AG04450 (cell line): ENCODE data around the gene BCAS1. TPM values are rescaled to one million over a fixed set of nuclear protein-coding genes. Genes with fewer than 3 reads are reported as not detected.

Experiments
- CTCF ChIA-PET: fragments of 300-600, 350-600 bp; formaldehyde crosslinking; extraction: SDS; loops from one replicate; lab custom pipeline; 2022; ENCODE audit warnings: antibody characterized with exemption, inconsistent platforms; lab: Charles Lee
- POLR2A ChIA-PET: fragments of 350-600 bp; formaldehyde crosslinking; extraction: SDS; loops from one replicate; lab custom pipeline; 2021; ENCODE audit warnings: antibody characterized with exemption, inconsistent platforms; lab: Yijun Ruan, JAX
- DNase-seq: peaks from one replicate; pipeline ENCODE4 v3.0.0-alpha.2; 2011; ENCODE audit warnings: low read depth, low spot score
- H3K27ac ChIP-seq: one replicate; pipeline ENCODE4 v1.5.1; 2012; ENCODE audit warnings: low read depth, low read length, control low read depth
- H3K27me3 ChIP-seq: one replicate; pipeline ENCODE4 v1.6.0; 2012; ENCODE audit warnings: low read length; ENCODE audit not compliant: control insufficient read depth, insufficient read depth
- H3K4me3 ChIP-seq: 2 replicates; pipeline ENCODE4 v1.5.1; 2011; ENCODE audit warnings: mild to moderate bottlenecking, low read depth, low read length, control low read depth
- H3K9me3 ChIP-seq: 2 replicates; pipeline ENCODE4 v1.5.1; 2012; ENCODE audit warnings: low read length; ENCODE audit not compliant: control insufficient read depth, insufficient read depth
- polyA plus RNA-seq: library from polyadenylated mRNA; depleted of rRNA; stranded (reverse); fragments of >200 nt; gene quantifications from 2 replicates; pipeline ENCODE4 v1.2.3, GENCODE V29; 2011; rRNA removed
- small RNA-seq: library from RNA; depleted of rRNA; stranded (forward); fragments of <200 nt; gene quantifications from one replicate; pipeline ENCODE3, GENCODE V24; 2012; ENCODE audit warnings: low read depth; ENCODE audit not compliant: insufficient read length
- TF ChIP-seq, protein P1 (sequence below): IDR thresholded peaks from 2 replicates; pipeline ENCODE4 v1.5.1; 2011; ENCODE audit warnings: low read depth, low read length, control low read depth, inconsistent platforms

BCAS1 gene
- polyA plus RNA-seq, 1 experiment, result not detected

DNA sequence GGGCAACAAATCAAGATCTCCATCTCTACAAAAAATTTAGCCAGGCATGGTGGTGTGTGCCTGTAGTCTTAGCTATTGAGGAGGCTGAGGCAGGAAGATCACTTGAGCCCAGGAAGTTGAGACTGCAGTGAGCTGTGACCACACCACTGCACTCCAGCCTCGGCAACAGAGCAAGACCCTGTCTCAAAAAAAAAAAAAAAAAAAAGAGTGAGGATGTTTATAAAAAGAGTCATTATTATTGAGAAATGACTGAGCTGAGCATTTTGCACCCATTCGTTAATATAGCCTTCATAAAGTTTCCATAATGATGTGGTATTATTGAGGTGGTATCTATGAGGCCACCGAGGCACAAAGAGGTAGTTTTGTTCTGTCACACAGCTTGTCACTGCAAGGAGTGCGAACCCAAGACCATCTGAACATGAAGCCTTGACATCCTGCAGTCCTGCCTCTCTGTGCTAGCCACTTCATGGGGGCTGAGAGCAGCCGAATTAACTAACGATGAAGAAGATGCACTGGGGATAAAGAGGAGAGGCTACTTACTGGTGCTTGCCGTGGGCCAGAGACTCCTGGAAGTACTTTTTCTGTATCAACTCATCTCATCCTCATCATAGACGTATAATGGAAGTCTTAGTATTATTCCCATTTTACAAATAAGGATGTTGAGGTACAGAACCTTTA is 175.5 kb downstream of the BCAS1 start:
- Histone ChIP-seq H3K27me3 (no peaks in the 10 kb centered on the region), H3K4me3 (no peak overlapping the region), H3K9me3 (peaks cover 8% of the 10 kb centered on the region), H3K27ac (no peak overlapping the region)
- ChIA-PET POLR2A (interaction anchor here (0.6 to 0.7 kb wide), 3 partner anchors 12 to 237 kb away, joined by 4 to 6 read pairs (median 5); no protein-coding TSS in a partner anchor), CTCF (interaction anchor here (0.6 to 1.0 kb wide), 2 partner anchors 45 to 84 kb away, joined by 3 to 6 read pairs; no protein-coding TSS in a partner anchor)
- TF ChIP-seq, protein P1, sequence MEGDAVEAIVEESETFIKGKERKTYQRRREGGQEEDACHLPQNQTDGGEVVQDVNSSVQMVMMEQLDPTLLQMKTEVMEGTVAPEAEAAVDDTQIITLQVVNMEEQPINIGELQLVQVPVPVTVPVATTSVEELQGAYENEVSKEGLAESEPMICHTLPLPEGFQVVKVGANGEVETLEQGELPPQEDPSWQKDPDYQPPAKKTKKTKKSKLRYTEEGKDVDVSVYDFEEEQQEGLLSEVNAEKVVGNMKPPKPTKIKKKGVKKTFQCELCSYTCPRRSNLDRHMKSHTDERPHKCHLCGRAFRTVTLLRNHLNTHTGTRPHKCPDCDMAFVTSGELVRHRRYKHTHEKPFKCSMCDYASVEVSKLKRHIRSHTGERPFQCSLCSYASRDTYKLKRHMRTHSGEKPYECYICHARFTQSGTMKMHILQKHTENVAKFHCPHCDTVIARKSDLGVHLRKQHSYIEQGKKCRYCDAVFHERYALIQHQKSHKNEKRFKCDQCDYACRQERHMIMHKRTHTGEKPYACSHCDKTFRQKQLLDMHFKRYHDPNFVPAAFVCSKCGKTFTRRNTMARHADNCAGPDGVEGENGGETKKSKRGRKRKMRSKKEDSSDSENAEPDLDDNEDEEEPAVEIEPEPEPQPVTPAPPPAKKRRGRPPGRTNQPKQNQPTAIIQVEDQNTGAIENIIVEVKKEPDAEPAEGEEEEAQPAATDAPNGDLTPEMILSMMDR, result no peak
- DNase-seq, result no peak

Small RNAs within 50 kb of the gene (small RNA-seq; reads per million reads assigned to genes)
- gene MIR4756, result not detected

Other genes with a start within 250 kb of the BCAS1 start
- gene CYP24A1, start 103.4 kb upstream of the BCAS1 start, polyA plus RNA-seq, result 2.1 TPM in 1 of 2 replicates, not detected in the other
- 63.9 and 104 TPM in 2 replicates for gene PFDN4, start 137.5 kb upstream of the BCAS1 start, polyA plus RNA-seq